HG02970 (cell line): ENCODE measurements around the gene ADNP2.

Experiments used
- ATAC-seq: cut with Tn5 transposase; IDR thresholded peaks from one replicate; pipeline ENCODE4 v1.9.1; 2021; ENCODE audit warnings: mild to moderate bottlenecking, moderate library complexity, moderate number of reproducible peaks; ENCODE audit not compliant: unreplicated experiment, low FRiP score

Gene ADNP2

DNA sequence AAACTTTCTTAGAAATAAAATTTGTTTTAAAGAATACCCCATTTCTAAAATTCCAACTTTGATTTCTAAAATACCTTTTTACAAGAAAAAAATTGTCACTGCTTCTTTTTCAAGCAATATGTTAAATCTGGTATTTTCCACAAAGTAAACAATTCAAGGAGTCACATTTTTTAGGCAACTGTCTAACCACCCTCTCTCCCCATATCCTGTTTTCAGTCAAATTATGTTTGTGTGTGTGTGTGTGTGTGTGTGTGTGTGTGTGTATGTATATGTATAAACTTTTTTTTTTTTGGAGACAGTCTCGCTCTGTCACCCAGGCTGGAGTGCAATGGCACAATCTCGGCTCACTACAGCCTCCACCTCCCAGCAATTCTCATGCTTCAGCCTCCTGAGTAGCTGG lies 59.3 kb downstream of the ADNP2 start:
- ATAC-seq: no peak

DNA sequence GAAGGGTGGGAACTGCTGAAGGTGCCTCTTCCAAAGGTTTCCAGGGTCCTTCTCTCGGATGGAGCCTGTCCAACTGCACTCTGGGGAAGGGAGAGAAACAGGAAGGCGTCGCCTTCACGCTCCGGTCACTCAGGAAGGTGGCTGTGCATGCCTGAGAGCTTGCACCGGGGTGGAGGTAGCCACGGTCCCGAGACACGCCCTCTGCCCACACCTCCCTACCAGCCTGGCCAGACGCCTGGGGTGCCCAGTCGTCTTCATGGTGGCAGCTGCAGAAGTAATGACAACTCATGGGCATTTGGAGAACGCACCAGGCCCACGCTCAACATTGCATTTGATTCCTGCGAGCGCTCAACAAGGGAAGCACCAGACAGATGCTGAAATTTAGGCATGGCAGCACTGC lies 59.9 kb downstream of the ADNP2 start:
- no peak for ATAC-seq

GRCh38 chr18:80169607-80170006 lies 60.5 kb downstream of the ADNP2 start:
- ATAC-seq: no peak

- ATAC-seq: no peak
Observed at GRCh38 chr18:80170395-80171053, 61.5 kb downstream of the ADNP2 start.

DNA sequence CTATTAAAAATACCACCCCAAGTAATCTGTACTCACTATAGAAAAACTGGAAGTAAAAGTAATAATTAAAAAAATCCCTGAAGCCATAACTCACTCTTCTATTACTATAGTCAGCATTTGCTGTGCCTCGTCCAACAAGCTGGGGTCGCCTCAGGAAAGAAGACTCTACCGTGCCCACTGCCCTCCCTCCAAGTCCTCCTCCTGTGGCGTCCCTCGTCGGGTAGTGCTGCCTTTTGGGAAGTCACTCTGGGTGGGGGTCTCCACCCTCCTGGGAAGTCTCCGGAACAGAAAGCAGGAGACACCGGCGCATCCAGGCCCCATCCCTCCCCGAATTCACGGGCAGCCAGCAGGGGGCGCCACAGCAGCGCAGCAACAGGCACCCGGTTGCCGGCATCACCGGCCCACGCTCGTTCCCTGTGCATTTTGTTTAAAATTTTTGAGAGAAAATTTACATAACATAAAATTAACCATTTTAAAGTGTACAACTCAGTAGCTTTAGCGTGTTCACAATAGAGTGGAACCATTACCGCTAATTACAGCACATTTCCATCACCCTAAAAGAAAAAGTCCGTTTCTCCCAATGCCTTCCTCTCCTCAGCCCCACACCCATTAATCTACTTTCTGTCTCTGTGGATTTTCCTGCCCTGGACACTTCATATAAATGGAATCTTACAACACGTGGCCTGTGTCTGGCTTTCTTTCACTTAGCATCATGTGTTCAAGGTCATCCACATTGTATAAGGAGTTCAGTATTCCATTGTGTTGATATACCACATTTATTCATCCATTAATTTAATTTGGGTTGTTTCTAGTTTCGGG lies 62.2 kb downstream of the ADNP2 start:
- ATAC-seq: no peak

- ATAC-seq: no peak
Observed at GRCh38 chr18:80172056-80172455, 63.0 kb downstream of the ADNP2 start.

DNA sequence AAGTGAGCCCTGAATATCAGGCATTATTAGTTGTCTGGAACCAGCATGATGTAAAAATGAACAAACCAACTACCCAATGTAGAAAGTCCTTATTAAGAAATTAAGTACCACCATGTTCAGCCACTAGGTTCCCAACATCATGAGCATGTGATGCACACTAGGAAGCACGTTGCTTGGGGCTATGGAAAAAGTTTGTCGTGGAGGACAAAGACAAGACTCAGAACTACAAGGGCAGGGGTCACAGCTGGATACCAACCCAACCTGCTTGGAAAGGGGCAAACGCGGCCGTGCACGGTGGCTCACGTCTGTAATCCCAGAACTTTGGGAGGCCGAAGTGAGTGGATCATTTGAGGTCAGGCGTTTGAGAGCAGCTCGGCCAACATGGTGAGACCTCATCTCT lies 64.0 kb downstream of the ADNP2 start:
- no peak for ATAC-seq

DNA sequence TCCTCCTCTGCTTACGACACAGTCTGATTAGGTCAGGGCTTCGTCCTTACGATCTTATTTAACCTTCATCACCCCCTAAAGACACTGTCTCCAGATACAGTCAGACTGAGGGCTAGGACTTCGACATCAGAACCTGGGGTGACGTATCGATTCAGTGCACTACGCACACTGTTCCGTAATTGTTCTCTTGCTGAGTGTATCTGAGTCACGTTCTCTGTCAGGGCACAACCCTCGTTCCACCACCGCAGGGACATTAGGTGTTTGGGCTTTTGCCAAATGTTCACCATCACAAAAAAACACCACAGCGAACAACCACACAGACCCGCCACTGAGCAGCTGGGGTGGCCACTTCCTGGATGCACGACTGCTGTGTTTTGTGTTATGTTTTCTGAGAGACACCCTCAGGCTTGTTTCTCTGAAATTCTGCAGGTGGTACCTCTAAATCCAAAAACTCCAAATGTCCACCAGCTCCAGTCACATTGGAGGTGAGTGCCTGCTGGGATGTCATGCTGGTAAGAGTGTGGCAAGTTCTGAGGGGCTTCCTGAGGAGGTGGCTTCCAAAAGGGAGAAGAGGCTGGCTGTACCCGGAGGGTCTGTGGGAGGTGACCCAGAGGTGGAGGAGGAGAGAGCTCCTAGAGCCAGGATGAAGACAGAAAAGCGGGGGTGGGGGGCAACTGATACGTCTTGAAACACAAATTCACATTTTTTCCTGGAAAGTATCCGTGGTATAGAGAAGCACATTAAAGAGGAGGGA lies 66.6 kb downstream of the ADNP2 start:
- ATAC-seq: no peak

DNA sequence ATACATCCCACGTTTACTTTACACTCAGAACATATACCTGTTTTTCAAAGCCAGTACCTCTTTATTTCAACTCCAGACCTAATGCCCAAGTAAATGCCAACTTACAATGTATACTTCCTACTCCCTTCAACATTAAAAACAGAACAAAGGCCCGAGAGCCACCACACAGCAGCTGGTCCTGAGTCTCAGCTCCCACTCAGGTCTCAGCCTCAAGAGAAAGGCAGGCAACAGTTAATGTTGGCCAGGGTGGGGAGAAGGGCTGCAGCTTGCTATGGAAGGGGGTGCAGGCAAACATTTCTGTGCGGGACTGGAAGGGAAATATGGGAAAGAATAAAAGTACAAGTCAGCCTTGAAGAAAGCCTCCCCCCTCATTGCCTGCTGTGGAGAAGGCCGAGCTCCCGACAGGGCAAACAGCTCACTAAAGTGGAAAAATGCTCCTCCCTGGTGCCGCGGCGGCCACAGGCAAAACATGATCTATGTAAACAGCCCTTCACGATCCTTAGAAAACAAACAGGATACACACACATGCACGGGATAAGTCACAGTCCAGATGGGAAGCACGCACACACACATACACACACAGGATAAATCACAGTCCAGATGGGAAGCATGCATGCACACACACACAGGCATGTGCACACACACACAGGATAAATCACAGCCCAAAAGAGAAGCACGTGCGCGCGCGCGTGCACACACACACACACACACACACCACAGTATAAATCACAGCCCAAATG lies 67.4 kb downstream of the ADNP2 start:
- ATAC-seq: no peak

DNA sequence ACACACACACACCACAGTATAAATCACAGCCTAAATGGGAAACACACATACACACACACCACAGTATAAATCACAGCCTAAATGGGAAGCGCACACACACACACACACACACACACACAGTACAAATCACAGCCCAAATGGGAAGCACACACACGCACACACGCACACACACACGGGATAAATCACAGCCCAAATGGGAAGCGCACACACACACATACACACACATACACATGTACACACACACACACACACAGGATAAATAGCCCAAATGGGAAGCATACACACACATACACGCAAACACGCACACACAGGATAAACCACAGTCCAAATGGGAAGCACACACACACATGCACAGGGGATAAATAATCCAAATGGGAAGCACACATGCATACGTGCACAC lies 68.1 kb downstream of the ADNP2 start:
- ATAC-seq: no peak

DNA sequence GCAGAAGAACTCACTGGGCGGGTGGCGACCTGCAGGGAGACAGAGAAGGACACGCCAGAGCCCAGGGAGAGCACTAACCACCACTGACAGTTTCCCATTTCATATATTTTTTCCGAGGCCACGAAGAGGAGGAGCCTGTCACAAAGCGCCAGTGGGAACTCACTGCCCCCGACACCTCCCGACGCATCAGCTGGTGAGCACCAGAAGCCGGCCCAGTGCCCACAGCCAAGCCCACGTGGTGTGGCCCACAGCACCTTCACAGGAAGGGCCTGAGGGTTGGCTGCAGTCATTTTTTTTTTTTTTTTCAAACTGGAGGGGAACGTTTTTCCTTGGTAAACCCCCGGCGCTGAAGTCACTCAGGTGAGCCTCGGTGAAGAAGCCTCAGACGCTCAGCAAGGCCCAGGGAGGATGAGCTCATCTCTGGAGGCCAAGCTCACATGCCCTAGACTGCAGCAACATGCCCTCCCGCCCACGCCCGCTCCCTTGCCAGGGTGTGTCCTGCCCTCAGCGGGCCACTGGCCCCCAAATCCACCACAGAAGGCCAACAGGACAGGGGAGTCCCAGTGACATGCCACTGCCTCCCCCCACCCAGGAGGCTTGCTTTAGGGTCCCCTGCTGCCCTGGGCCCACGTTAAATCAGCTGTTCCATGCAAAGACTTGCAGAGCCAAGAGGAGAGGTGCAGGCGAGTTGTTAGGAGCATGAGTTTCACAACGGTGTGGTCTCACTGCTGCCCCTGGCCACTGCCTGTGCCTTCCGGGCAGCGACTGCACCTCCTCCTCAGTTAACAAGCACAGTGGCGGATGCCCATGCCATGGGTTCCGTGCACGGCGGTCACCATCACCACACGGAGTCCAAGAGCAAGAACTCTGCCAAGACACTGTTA lies 70.1 kb downstream of the ADNP2 start:
- no peak for ATAC-seq

DNA sequence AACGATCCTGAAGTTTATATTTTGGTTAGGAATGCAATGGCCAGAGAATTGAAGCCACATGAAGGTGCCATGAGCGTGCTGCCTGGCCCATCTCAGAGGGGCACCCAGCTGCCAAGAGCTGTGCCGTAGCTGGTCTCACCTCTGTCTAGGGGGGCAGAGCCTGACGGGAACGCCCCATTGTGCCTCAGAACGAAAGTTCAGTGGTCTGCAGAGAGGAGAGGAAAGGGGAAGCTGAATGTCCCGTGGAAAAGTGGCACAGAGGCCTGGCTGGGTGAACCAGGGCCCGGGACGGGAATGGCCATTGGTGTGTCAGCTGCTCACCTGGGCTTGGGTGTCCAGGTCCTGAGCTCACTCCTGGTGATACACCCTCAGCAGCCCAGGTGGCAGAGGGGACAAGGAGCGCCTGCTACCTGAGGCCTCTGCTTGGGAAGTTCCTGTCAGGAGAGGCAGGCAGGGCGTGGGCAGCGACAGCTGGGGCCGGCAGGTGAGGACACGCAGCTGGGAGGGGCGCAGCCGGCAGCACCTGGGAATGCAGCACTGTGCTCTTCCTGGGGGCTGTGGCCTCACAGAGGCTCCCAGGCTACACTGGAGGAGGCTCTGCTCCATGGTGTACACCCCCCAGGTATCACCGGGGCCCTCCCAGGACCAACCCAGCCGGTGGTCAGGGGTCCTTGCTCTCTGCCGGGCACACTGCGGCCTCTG lies 70.9 kb downstream of the ADNP2 start:
- ATAC-seq: no peak

DNA sequence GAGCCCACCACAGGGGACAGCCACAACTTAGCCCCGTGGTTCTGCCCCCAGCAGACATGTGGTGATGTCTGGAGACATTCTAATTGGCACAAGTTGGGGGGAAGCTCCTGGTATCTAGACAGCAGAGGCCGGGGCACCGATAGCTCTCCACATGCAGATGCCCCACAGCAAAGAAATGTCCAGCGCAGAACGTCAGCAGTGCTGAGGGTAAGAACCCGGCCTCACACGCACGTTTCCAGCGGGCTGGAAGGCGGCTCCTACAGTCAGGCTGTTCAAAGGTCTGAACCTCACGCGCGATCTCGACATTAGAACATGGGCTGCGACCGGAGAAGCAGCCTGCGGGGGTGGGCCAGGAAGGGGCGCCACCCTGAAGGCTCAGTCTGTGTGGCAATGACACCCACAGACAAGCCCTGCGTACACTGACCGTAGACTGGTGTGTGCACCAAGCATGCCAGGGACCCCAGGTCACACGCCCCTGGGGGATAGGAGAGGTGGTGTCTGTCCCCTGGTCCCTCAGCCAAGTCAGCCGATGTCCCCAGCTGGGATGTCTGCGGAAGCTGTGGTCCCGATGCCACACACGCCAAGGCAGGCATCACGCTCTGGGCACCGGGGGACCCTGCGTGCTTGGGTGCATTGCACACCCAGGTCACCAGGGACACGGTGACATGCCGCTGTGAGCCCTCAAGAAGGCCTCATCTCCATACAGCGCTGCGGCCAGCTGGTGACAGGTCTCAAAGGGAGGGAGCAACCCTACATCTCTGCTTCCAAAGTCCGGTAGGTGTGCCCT lies 71.9 kb downstream of the ADNP2 start:
- ATAC-seq: no peak

- ATAC-seq: no peak
Observed at GRCh38 chr18:80181642-80182461, 72.8 kb downstream of the ADNP2 start.

- ATAC-seq: no peak
Observed at GRCh38 chr18:80182855-80183254, 73.8 kb downstream of the ADNP2 start.

GRCh38 chr18:80183273-80184050 lies 74.4 kb downstream of the ADNP2 start:
- no peak for ATAC-seq

DNA sequence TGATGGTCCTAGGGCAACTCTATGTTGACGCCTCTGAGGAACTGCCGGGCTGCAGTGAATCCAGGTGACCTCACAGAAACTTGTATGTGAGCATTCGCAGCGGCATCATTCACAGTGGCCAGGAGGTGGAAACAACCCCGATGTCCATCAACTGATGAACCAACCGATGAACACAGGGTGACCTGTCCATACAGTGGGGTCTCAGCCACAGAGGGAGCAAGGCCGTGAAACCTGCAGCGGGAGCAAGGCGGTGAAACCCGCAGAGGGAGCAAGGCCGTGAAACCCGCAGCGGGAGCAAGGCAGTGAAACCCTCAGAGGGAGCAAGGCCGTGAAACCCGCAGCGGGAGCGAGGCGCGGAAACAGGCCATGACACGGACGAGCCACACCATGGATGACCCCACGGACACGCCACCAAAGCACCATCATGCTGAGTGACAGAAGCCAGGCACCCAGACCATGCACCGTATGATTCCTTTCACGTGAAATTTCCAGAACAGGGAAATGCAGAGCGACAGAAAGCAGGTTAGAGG lies 75.2 kb downstream of the ADNP2 start:
- no peak for ATAC-seq
